Activated gamma-delta T cell (primary cell): ENCODE measurements around the gene RPL3.
"Not testable (repeated sequence)": the region's sequence is repeated elsewhere in the genome, so short reads cannot be mapped to it uniquely, and the experiment has no call there.

Experiments used
- DNase-seq: peaks from one replicate; lab custom pipeline; 2025; lab: John Stamatoyannopoulos, UW

The RPL3 gene

DNA sequence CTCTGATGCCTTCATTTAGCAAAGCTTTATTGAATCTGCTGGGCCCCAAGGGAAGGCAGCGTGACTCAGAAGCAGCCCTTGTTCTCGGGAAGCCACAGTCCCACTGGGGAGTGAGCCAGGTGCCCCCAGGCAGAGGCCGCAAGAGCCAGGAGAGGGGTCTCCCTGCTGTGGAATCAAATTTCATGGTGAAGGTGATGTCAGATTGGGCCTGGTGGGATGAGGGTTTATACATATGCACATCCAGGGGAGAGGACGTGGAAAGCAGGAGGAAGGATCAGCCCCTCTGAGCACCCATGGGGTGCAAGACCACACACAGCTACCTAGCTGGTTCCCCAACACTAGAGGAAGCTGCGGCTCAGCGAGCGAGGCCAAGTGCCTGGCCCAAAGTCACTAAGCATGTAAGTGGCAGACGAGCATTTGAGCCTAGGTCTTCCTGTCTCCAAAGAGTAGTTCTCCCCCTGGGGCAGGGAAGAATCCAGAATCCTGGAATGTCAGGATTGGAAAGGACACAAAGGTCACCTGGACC is 32.3 kb upstream of the RPL3 start:
- no peak for DNase-seq

DNA sequence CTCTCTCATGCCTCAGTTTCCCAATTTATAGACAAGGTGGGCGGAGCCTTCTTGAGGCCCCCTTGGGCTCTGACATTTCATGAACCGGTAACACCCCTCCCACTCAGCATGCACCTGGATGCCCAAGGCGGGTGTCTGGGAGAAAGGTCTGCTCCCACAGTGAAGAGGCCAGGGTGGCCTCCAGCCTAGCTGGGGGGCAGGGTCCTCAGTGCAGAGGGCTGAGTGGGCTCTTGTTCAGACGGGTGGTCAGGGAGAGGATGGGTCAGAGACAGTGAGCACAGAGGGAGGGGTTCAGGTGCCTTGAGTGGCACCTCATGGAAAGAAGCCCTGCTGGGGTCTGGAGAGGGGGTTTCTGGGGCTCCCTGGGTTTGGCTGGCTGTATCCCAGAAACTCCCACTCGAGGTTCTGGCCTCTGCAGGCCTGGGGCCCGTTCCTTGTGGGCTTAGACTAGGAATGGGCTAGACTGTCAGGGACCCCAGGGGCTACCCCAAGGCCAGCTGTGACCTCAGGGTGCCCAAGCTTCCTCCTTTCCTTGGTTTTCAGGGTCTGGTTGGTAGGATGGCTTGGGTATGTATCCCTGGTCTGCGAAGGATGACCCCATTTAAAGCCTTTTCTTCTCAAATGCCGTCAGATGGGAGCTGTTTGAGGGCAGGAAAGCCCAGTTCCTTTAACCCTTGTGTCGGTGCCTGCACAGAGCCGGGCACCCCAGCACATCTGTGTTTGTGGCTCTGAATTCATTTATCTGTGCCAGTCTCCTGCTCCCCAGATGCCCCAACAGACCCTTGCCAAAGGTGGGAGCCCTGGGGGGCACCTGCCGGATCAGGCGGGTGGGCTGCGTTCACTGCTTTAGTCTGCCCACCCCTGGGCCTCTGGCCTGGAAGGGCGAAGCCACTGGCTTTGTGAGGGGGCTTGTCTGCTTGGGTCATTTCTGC is 31.6 kb upstream of the RPL3 start:
- DNase-seq: no peak

DNA sequence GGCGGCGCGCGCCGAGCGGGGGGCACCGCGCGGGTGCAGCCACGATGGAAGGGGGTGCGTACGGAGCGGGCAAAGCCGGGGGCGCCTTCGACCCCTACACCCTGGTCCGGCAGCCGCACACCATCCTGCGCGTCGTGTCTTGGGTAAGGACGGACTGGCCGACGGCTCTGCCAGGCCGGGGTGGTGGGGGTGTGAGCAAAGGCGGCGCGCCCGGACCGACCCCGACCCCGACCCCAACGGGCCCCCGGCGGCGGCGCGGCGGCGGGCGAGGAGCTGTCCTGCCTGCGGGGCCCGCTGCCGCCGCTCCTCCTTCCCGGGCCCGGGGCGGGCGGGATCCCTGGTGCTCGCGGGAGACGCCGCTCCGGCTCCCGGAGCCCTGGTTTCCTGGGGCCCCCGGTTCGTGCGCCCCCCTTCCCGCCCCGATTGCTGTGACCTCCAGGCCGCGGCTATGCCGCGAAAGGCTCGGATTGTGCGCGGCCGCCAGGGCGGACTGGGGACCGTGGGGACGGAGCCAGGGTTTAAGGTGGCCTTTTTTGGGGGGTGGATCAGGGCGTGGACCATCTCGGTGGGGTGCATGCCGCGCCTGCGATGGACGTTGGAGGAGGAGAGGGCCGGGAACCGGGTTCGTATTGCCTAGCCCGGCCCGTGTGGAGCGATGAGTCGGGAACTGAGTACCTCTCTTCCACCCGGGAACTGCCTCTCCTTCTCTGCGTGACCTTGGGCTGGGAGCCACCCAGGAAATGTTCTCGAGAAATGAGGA is 30.7 kb upstream of the RPL3 start, which contains the start of gene SYNGR1:
SYNGR1 (plus strand) TSS at position 25 of the 760 bp plus-strand sequence; CDS start at position 45, 20 bp downstream.
- no peak for DNase-seq

DNA sequence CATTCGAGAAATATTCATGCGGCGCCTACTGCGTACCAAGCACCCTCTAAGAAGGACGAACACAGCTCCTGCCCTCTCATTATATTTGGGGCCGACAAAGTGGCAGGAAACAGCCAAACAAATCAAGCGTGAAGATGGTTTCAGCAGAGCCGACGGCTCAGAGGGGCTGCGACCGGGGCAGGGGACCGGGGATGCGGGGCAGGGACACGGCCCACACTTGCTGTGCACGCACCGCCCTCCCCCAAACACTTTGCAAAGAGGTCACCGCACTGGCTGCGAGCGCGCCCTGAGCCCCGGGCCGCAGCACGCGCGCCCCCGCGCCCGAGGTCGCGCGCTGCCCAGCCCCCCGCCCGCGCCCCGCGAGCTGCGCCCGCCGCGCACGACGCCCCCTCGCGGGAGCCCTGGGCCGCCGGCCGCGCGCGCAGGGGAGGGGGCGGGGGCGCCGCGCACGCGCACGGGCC is 30.1 kb upstream of the RPL3 start:
- no peak for DNase-seq

DNA sequence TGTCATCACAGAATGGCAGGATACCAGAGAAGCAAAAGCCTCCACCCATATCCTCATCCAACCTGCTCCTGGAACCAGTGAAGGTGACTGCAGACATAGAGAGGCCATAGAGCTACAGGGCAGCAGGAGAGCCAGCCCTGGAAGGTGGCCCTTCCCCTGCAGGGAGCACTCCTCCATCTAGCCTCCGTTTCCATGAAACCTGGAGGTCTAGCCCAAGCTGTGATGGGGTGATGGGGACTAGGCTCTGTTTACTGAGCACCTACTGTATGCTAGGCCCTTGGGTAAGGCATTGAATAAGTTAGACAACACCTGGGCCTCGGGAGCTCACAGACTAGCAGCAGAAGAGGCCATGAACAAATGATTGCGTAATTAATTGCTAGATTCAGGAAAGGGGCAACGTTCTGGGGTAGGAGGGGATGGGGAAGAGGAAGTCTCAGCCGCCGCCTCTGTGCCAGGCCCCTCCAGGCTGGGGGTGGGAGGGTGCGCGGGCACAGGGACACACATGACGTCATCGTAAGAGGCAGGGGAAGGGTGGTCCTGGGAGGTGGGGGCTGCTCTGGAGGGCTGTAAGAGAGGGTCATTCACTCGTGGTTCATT is 29.6 kb upstream of the RPL3 start:
- no peak for DNase-seq

DNA sequence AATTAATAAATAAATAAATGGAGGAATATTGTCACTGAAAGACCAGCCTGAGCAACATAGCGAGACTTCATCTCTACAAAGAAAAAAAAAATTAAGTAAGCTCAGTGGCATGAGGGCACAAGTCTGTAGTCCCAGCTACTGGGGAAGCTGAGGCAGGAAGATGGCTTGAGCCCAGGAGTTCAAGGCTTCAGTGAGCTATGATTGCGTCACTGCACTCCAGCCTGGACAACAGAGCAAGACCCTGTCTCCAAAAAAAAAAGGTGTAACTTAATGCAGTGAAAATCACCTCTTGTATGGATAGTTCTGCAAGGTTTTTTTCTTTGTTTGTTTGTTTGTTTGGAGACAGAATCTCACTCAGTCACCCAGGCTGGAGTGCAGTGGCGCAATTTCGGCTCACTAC is 25.8 kb upstream of the RPL3 start:
- no peak for DNase-seq

DNA sequence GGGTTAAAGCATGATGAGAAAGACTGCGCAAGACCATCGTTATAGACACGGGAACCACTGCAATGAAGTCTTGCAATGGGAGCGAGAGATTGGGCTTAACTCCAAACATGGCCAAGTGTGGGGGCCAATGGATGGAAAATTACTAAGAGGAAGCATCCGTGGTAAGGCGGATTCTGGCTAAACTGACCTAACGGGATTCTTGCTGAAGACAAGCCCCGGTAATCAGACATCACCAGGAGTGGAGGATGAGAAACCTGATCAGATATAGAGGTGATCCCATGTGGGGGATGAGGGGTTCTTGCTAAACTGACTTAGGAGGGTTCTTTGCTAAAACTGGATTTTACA is 24.6 kb upstream of the RPL3 start:
- no peak for DNase-seq

DNA sequence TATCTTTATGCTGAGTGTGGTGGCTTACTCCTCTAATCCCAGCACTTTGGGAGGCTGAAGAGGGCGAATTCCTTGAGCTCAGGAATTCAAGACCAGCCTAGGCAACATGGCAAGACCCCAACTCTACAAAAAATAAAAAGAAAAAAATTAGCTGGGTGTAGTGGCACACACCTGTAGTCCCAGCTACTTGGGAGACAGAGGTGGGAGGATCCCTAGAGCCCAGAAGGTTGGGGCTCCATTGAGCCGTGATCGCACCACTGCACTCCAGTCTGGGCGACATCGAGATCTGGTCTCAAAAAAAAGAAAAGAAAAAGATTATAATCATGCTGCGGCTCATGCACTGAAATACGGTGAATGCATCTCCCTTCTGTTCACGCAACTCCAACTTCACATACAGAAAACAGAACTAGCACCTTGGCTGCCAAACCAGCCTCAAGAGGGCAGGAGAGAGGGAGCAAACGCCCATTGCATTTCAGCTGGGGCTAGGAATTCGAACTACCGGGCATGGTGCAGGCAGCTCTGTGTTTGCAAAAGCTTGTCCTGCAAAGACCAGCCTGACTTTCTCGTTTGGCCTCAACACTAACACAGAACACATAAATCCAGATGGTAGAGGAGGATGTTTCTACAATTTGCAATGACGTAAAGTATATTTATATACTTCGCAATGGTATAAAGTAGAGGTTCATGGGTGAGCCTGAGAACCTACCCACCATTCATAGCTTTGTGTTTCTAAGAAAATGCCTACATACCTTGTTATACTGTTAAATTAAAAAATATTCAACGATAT is 24.0 kb upstream of the RPL3 start:
- DNase-seq: no peak

DNA sequence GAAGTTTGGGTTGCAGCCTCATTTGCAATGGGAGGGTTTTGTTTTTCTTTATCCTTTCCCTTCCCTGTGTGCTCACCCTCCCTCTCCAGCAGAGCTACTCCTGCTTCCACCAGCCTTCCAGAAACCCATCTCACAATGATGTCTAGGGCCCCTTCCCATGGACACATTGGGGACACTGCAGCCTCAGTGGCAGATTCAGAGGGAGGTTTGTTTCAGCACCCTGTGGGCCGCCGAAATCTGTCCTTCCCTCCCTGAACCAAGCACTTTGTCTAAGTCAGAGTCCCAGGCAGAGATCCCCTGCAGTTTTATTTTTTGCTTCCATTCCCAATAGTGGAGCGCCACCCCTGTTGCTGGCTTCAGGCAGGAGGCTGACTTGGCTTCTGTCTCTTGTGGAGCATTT is 21.8 kb upstream of the RPL3 start:
- DNase-seq: no peak

DNA sequence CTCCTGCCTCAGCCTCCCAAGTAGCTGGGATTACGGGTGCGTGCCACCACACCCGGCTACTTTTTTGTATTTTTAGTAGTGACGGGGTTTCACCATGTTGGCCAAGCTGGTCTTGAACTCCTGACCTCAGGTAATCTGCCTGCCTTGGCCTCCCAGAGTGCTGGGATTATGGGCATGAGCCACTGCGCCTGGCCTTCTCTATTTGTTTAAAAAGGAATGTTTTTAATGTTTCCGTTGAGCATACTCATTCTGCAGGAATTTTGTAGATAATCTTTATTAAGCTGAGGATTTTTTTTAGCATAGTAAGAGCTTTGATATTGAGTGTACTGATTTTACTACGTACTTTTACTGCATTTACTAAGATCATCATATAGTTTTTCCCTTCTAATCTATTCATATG is 20.4 kb upstream of the RPL3 start:
- DNase-seq: not testable (repeated sequence)

DNA sequence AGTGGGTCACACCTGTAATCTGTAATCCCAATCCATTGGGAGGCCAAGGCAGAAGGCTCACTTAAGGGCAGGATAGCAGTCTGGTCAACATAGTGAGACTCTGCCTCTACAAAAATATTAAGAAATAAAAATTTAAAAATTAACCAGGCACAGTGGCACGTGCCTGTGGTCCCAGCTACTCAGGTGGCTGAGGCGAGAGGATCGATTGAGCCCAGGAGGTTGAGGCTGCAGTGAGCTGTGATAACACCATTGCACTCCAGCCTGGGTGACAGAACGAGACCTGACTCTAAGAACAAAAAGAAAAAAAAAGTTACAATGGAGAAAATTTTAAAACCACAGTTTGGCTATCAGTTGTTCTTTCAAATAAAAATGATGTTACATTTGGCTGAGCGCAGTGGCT is 17.0 kb upstream of the RPL3 start:
- DNase-seq: no peak

DNA sequence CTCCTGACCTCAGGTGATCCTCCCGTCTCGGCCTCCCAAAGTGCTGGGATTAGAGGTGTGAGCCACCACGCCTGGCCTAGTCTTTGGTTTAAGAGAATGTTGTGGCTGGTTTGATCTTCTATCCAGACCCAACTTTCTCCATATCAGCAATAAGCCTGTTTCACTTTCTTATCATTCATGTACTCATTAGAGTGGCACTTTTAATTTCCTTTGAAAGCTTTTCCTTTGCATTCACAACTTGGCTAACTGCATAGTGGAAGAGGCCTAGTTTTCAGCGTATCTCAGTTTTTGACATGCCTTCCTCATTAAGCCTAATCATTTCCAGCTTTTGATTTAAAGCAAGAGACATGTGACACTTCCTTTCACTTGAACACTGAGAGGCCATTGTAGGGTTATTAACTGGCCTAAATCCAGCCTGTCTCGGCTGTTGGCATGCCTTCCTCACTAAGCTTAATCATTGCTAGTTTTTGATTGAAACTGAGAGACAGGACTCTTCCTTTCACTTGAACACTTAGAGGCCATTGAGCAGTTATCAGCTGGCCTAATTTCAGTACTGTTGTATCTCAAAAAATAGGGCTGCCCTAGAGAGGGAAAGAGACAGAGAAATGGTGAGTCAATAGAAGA is 13.1 kb upstream of the RPL3 start:
- DNase-seq: no peak

DNA sequence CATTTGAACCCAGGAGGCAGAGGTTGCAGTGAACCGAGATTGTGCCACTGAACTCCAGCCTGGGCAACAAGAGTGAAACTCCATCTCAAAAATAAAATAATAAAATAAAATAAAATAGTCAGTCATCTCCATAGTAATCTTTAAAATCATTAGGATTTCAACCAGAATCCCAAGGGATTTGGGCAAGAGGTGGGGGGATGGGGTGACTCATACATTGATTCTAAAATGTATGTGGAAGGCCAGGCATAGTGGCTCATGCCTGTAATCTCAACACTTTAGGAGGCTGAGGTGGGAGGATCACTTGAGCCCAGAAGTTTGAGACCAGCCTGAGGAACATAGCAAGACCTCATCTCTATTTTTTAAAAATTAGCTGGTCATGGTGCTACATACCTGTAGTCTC is 11.1 kb upstream of the RPL3 start:
- not testable (repeated sequence) for DNase-seq

DNA sequence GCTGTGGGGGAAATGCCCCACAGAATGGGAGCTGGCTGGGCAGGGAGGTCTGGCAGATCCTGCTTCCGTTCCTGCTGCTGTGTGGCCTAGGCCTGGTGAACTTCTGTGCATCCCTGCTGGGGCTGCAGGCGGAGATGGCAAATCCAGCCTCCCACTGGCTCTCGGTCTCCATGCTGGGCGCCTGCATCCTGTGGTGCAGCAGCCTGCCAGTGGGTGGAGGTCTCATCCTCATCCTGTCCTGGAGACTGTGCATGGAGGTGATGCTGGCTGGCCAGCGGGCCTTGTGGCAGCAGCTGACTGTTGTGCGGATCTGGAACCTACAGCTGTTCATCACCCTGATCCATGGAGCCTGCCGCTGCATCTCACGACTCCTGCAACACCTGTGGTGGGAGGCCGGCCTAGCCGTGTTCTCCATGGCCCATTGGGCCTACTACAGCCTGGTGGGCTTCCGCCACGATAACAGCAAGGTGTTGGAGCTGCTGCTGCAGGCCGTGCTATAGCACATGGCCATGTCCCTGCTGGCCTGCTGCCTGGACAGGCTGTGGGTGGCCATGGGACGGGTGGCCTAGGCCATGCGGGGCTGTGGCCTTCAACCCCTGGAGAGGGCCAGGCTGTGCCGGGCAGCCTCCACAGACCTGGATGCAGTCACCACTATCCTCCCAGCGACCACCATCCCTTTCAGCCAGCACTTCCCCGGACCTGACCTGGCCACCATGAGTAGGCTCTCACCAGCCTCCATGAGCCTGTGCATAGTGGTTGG is 8.8 kb upstream of the RPL3 start:
- DNase-seq: no peak

DNA sequence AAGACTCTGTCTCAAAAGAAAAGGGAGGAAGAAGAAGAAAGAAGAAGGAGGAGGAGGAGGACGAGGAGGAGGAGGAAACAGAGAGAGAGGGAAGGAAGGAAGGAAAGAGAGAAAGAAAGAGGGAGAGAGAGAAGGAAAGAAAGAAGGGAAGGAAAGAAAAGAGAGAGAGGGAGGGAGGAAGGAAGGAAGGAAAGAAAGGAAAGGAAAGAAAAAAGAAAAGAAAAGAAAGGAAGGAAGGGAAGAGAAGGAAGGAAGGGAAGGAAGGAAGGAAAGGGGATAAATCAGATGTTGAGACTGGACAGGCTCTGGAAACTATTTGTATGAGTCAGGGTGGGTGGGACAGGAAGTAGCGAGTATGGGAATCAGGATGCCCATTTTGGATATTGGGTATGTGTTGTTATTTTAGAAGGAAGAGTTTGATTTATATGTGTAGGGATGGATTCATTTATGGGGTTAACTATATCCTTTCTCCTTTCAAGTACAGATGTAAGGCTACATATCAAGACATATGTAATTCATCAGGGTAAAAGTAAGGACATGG is 6.0 kb upstream of the RPL3 start:
- no peak for DNase-seq

DNA sequence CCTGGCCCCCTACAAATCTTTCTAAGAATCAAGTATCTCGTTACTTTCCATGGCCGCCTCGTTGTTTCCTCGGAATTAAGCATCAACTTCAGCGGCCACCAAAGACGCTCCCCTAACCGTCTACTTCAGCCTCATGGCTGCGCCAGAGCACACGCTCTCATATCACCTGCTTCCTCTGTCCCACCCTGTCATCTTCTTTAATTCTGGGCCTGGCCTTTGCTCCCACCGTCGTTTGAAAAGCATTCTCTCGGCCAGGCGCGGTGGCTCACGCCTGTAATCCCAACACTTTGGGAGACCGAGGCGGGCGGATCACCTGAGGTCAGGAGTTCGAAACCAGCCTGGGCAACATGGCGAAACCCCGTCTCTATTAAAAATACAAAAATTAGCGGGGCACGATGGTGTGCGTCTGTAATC is 1.2 kb upstream of the RPL3 start:
- not testable (repeated sequence) for DNase-seq

DNA sequence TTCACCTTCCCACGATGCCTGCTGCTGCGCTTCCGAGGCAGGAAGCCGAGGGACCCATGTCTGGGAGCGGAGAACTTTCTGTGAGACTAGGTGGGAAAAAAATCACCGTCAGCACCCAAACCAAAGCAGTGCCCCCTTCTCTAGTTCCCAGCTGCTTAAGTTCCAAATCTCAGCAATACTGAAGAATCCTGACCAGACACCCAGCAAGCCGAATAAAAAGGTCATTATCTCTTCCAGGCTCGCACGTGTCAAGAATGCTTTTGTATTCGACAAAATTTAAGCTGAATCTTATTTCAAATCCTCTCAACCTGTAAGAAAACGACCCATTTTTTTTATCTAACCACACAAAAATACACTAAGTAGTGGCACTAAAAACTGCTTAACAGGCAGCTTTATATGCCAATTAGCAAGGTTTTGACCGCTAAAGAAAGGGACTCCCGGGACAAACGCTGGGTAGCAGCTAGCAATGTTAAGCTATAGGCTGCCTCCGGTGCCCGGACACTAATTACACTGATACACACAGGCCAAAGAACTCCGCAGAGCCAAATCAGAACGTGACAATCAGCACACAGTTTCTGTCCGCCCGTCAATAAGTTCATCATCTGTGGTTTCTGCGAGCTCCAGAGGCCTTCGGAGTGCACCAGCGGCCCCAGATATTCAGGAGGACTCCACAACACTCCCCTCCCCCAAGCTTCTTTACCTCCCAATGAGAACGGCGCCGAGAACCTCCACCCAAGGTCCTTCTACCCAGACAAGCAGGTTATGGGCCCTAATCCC is 728 bp downstream of the RPL3 start:
- DNase-seq: no peak

DNA sequence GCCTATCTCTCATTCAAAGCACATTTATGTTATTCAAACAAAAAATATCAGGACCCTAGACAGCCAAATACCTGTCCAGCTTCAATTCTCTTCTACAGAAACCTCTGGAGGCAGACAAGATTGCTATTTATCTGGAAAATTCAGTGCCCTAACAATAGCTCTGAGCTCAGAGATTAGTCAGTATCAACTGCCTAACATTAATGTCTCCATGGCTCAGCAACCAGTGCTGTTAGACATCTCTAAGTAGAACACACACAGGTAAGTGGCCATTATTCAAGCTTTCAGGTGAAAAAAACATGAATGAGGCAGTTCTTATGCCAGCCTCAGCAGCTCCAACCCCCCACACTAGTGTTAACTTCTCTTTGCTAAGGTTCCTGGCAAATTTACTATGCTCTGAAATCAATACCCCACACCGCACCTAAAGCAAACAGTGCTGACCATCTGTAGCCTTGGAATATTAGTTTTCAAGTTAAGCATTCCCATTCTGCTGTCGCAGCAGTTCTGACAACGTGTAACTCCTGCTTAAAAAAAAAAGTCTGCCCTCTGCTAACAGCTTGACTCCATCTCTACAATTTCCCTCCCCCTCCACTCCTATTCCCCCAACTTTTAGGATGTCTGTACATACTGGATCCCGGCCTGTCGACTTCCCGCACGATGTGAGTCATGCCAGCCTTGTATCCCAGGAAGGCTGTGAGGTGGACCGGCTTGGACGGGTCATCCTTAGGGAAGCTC is 1.5 kb downstream of the RPL3 start:
- DNase-seq: no peak
